Islet of Langerhans (tissue), 1 donor: ENCODE data around the gene DDR1.

Experiments
- FAIRE-seq: peaks from one replicate; lab custom pipeline; 2011; peaks lifted over from hg19 to GRCh38; lab: Jason Lieb, UNC

The DDR1 gene

GRCh38 chr6:30881392-30882203 lies 2.7 kb upstream of the DDR1 start:
- FAIRE-seq = no peak

DNA sequence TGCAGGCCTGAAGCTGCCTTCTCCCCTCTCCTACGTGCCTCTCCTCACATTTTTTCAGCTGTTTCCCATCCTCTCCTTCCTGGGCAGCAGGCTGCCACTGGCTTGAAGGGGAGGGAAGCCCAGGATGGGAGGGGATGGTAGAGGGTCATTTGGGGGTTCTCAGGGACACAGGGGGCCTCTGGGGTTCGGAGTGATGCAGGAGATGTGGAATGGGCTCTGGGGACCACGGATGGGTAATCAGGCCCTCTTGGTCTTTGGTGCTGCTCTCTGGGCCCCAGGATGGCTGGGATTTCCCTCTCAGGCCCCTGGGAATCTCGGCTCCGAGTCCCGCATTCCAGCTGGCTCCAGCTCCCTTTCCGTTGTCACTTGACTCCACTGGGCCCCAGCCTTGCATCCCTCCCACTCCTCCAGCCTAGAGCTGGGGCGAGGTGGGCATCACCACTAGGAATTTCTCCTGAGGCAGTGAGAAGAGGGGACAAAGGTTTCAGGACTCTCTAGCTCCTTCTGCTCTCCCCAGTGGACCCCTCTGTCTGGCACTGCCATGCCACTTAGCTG lies 2.0 kb upstream of the DDR1 start:
- FAIRE-seq = no peak

GRCh38 chr6:30882759-30883684 lies 1.3 kb upstream of the DDR1 start:
- FAIRE-seq = no peak

- FAIRE-seq = no peak
Measured at GRCh38 chr6:30884521-30885480, 482 bp downstream of the DDR1 start.

DNA sequence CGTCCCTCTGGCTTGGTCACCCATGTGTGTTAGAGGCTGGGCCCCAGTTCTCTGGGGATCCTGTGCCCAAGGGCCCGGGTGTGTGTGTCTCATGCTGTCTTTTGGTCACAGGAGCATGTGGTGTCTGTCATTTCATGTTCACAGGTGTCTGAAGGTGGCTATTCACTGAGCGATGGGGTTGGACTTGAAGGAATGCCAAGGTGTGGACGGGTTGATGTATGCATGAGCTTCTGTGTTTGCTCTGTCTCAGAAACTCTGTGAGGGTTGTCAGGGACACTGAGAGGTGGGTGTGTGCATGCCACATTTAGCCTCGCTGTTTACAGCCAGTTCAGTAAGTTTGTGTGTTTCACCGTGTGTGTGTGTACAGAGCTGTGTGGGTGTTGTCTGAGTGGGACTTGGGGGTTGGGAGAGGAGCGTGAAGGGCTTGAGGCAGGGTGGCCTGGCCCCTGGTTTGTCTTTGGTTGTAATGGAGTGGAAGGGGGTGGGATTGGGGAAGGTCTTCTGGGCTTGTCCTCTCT lies 1.2 kb downstream of the DDR1 start:
- no peak for FAIRE-seq

GRCh38 chr6:30885999-30886896 lies 1.9 kb downstream of the DDR1 start:
- FAIRE-seq = no peak

DNA sequence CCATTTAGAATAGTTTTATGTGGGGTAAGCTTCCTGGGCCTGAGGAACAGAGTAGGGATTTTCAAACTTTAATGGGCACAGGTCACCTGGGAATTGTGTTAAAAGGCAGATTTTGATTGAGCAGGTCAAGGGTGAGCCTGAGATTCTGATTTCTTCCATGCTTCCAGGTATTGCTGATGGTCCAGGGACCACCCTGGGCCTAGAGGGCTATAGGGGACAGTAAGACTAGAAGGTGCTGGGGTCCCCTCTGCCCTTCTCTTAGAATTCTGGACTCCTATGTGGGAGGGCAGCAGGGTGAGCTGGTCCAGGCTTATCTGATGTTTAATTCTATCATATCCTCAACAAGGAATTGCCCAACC lies 2.6 kb downstream of the DDR1 start:
- FAIRE-seq = no peak

DNA sequence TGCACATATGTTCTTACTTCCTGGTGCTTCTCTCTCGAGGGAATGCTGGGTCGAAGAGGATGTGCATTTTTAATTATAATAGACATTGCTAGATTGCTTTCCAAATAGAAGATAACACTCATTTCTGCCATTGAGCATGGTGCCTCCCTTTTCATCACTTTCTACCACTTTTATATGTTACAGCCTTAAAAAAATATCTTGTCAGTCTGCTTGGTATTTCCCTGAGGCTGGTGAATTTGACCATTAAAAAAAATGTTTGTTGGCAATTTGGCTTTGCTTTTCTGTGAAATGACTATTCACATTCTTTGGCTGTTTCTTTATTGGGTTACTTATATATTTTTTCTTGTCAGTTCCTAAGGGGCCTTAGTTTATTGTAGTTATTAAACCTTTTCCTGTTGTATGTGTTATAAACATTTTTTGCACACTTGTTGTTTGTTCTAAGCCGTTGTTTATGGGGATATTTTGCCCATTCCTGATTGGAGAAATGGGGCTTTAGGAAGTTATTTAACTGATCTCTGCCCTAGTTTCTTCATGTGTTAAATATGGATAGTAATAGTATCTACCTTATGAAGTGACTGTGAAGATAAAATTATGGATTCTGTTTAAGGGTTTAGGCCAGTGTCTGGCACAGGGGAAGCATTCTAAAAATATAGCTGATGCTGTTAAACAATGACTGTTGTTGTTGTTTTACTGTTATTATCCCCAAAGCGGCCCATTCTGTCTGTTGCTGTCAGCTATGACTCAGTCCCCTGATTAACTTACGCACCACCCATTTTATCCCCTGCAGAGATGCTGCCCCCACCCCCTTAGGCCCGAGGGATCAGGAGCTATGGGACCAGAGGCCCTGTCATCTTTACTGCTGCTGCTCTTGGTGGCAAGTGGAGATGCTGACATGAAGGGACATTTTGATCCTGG lies 3.8 kb downstream of the DDR1 start:
- FAIRE-seq = no peak

DNA sequence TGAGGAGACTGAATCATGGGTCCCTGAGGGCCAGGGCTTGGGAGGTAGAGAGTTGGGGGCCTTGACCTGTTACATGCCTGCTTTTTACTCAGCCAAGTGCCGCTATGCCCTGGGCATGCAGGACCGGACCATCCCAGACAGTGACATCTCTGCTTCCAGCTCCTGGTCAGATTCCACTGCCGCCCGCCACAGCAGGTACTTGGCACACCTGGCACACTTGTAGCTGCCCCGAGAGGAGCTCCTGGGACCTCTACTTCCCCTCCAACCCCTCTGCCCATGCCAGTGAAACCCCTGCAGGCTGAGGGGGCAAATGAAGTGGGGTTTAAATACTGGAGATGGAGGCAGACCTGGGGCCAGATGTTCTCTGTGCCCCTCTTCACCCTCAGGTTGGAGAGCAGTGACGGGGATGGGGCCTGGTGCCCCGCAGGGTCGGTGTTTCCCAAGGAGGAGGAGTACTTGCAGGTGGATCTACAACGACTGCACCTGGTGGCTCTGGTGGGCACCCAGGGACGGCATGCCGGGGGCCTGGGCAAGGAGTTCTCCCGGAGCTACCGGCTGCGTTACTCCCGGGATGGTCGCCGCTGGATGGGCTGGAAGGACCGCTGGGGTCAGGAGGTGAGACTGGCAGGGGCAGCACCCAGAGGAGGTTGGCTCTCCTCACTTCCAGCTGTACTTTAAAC lies 4.6 kb downstream of the DDR1 start:
- no peak for FAIRE-seq

GRCh38 chr6:30889496-30889885 lies 5.2 kb downstream of the DDR1 start:
- FAIRE-seq = no peak

- no peak for FAIRE-seq
Measured at GRCh38 chr6:30889921-30890645, 5.8 kb downstream of the DDR1 start.

GRCh38 chr6:30890646-30891449 lies 6.5 kb downstream of the DDR1 start:
- no peak for FAIRE-seq

DNA sequence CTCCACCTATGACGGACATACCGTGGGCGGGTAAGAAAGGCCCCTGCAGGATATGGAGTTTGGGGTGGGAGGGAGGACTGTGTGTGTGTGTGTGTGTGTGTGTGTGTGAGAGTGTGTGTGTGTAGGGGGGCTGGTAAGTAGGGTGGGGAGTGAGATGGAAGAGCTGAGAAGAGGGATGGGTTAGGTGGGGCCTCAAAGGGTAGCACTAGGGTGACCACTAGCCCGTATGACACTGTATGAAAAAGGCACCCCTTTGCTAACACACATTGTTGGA lies 7.1 kb downstream of the DDR1 start:
- no peak for FAIRE-seq

- FAIRE-seq = no peak
Measured at GRCh38 chr6:30891816-30892538, 7.7 kb downstream of the DDR1 start.

- no peak for FAIRE-seq
Measured at GRCh38 chr6:30893001-30893591, 8.8 kb downstream of the DDR1 start.

DNA sequence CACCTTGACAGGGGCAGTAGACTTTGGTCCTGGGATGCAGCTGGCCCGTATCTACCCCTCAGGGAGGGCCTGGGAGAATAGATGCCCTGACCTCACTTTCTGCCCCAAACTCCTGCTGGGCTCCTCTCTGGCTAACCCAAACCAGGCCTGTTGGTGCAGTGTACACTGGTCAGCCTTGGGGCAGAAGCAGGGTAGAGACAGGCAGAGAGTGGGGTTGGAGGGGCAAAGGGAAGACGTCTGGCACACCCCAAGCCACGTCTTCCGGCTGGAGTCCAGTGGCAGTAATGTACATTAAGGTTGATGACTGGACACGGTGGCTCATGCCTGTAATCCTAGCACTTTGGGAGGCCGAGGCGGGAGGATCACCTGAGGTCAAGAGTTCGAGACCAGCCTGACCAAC lies 9.3 kb downstream of the DDR1 start:
- FAIRE-seq = no peak

GRCh38 chr6:30894381-30894780 lies 10.1 kb downstream of the DDR1 start:
- no peak for FAIRE-seq
